ENCODE results near the gene CLASP1. TPM values are rescaled to one million over a fixed set of nuclear protein-coding genes. Genes with fewer than 3 reads are reported as not detected.

CLASP1 gene
- total RNA-seq, 1 experiment from 2014 or later = 45.9 TPM

DNA sequence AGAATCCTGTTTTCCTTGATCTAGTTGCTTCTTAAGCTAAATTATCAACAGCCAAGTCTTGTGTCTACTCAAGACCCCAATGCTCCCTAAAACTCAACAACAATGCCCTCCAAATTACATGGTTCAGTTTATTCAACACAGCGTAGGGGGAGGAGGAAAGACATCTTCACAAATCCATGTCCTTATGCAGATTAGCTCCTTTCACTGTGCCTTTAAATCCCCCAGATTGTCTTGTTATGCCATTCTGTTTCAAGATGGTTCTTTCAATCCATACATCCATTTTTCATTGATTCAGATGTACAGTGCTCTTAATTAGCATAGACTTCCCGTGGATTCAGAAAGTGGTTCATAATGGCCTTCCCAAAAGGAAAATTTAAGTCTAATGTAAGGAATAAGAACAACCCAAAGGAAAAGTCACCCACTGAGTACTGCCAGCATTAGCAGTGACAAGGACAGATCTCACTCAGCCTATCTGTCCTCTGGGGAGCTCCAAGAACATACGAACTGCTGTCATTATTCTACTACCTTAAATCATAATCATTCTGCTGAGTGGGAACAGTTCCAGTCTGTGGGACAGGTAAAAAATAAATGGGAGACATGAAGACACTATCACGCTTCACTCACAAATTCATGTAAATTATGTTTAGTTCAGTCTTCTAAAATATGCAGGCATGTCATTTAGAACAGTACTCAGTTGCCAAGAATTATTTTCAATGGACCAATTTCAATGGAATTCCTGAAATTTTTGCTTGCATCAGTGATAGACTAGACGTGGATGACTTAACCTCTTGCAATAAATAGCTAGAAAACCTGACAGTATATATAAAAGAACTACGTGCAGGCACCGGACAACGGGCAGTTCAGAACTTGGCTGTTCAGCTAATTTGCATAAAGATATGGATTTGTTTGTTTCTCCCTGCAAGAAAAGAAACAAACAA, 177.5 kb downstream of the CLASP1 start:
- Histone ChIP-seq H3K23ac (ENCODE audit: insufficient read length, low read depth, low read length) (no peak overlapping the region), H2BK120ac (ENCODE audit: low read depth, low read length, poor library complexity, severe bottlenecking) (no peak overlapping the region), H2AK5ac (ENCODE audit: insufficient read length, low read length) (no peak overlapping the region), H2BK15ac (ENCODE audit: low read depth, low read length) (no peak overlapping the region), H3K79me1 (ENCODE audit: insufficient read depth, low read depth, low read length, poor library complexity, severe bottlenecking) (no peaks in the 10 kb centered on the region), H3K56ac (ENCODE audit: insufficient read length, low read depth, low read length) (no peak overlapping the region), H3K4ac (ENCODE audit: low read depth, low read length) (no peak overlapping the region), H4K20me1 (ENCODE audit: control insufficient read depth, insufficient read depth, insufficient read length) (no peaks in the 10 kb centered on the region), H3K79me2 (ENCODE audit: insufficient read depth, low read length) (0 out of 2 replicates have a peak, but pooled peaks cover 3% of the 10 kb centered on the region), H4K5ac (ENCODE audit: insufficient read length, low read depth, low read length) (no peak overlapping the region), H3K14ac (ENCODE audit: insufficient read depth, low read length) (no peak overlapping the region), H3K23me2 (ENCODE audit: insufficient read length, low read depth, low read length, poor library complexity, severe bottlenecking) (no peaks in the 10 kb centered on the region), H3K9ac (ENCODE audit: extremely low read depth, insufficient read length, low read length) (no peak overlapping the region), H2AFZ (ENCODE audit: low read length) (no peak overlapping the region), H3T11ph (ENCODE audit: low read length) (no peak overlapping the region), H4K91ac (ENCODE audit: insufficient read length, low read depth, low read length) (no peak overlapping the region), H3K18ac (ENCODE audit: insufficient read length, low read depth, low read length) (no peak overlapping the region), H2BK5ac (ENCODE audit: insufficient read length, low read length) (no peak overlapping the region), H2BK20ac (ENCODE audit: low read depth, low read length, poor library complexity, severe bottlenecking) (no peak overlapping the region), H3K27ac (ENCODE audit: insufficient read length, low read depth, low read length) (peak overlapping the region; percentile 55), H3K9me3 (ENCODE audit: control insufficient read depth, low read depth, low read length) (no peaks in the 10 kb centered on the region), H3K27me3 (ENCODE audit: insufficient read depth, low read length) (no peaks in the 10 kb centered on the region), H3K4me1 (ENCODE audit: insufficient read depth, low read length) (no peaks in the 10 kb centered on the region; the same call in 1 of the 2 replicates), H3K4me2 (ENCODE audit: insufficient read depth, insufficient read length, low read length) (no peak overlapping the region), H2BK12ac (ENCODE audit: insufficient read length, low read depth, low read length) (no peak overlapping the region), H4K8ac (replicated peaks; ENCODE audit: insufficient read length, low read depth, low read length) (no peak overlapping the region)
- Mint-ChIP-seq H3K4me1 (peaks cover 25 to 34% of the 10 kb centered on the region in 2 experiments), H3K36me3 (ENCODE audit: insufficient read depth in 1 of 3, low read depth in 3 of 3) (peaks cover 28 to 38% (median 32%) of the 10 kb centered on the region in 3 experiments; a peak in 6 of 7 replicates), H3K9me3 (no peaks in the 10 kb centered on the region), H3K27me3 (ENCODE audit: low read depth) (no peaks in the 10 kb centered on the region), H3K4me3 (no peak overlapping the region; a peak in 1 of 5 replicates), H3K27ac (peak overlapping the region; percentile 4 to 91 (median 79); a peak in 5 of 7 replicates)
- no peak for DNase-seq
- TF ChIP-seq, protein P1, sequence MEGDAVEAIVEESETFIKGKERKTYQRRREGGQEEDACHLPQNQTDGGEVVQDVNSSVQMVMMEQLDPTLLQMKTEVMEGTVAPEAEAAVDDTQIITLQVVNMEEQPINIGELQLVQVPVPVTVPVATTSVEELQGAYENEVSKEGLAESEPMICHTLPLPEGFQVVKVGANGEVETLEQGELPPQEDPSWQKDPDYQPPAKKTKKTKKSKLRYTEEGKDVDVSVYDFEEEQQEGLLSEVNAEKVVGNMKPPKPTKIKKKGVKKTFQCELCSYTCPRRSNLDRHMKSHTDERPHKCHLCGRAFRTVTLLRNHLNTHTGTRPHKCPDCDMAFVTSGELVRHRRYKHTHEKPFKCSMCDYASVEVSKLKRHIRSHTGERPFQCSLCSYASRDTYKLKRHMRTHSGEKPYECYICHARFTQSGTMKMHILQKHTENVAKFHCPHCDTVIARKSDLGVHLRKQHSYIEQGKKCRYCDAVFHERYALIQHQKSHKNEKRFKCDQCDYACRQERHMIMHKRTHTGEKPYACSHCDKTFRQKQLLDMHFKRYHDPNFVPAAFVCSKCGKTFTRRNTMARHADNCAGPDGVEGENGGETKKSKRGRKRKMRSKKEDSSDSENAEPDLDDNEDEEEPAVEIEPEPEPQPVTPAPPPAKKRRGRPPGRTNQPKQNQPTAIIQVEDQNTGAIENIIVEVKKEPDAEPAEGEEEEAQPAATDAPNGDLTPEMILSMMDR (conservative IDR thresholded peaks at IDR 0.05) = no peak
- WGBS (ENCODE audit: extremely low coverage, insufficient read length, low lambda C conversion rate) = no CpG with 5 or more reads among the region's 8 CpGs

Data from H9 (cell line).